HepG2 (cell line): ENCODE measurements around the gene TREML1.
"Not testable (repeated sequence)": the region's sequence is repeated elsewhere in the genome, so short reads cannot be mapped to it uniquely, and the experiment has no call there.

Experiments
- CEBPZ ChIP-seq: IDR thresholded peaks from 2 replicates; pipeline ENCODE4 v1.6.1; 2012; ENCODE audit warnings: low read length, improper control_type of control experiment
- CTCF ChIP-seq: sonication (generic); formaldehyde crosslinking; IDR thresholded peaks from 2 replicates; pipeline ENCODE4 v1.5.0; 2020; ENCODE audit warnings: mild to moderate bottlenecking, missing genetic modification reagents, moderate library complexity
- EED ChIP-seq: sonication (generic); formaldehyde crosslinking; IDR thresholded peaks from 2 replicates; pipeline ENCODE4 v1.5.0; 2020; ENCODE audit warnings: mild to moderate bottlenecking, missing genetic modification reagents
- FOXO4 ChIP-seq: sonication (generic); formaldehyde crosslinking; conservative IDR thresholded peaks from 2 replicates; pipeline ENCODE4 v1.8.1; 2023; ENCODE audit warnings: missing genetic modification reagents
- HOXA7 ChIP-seq: sonication (generic); formaldehyde crosslinking; IDR thresholded peaks from 2 replicates; pipeline ENCODE4 v1.8.1; 2022; ENCODE audit warnings: mild to moderate bottlenecking, missing genetic modification reagents, moderate library complexity
- JUND ChIP-seq: sonication (generic); formaldehyde crosslinking; IDR thresholded peaks from 2 replicates; pipeline ENCODE4 v1.8.0; 2022; ENCODE audit warnings: mild to moderate bottlenecking, missing genetic modification reagents
- POLR2AphosphoS5 ChIP-seq: IDR thresholded peaks from 2 replicates; pipeline ENCODE4 v1.6.1; 2012; ENCODE audit warnings: low read depth, low read length
- SP1 ChIP-seq, 2 experiments: fragments of 450-650 bp in 1 of 2; sonication (generic) in 1 of 2; formaldehyde crosslinking in 1 of 2; IDR thresholded peaks; 2 replicates each; pipeline versions ENCODE4 v1.4.0 to v1.6.1; 2016 to 2020; ENCODE audit warnings: missing genetic modification reagents in 1 of 2
- TCF7 ChIP-seq: sonication (generic); IDR thresholded peaks from 2 replicates; pipeline ENCODE4 v1.6.1; 2016; ENCODE audit warnings: antibody characterized with exemption, low read depth
- TFE3 ChIP-seq: IDR thresholded peaks from 2 replicates; pipeline ENCODE4 v1.6.1; 2016
- TOPORS ChIP-seq: sonication (generic); formaldehyde crosslinking; IDR thresholded peaks from 2 replicates; pipeline ENCODE4 v1.8.0; 2023; ENCODE audit warnings: mild to moderate bottlenecking, missing genetic modification reagents
- ZKSCAN1 ChIP-seq: fragments of 150-350 bp; IDR thresholded peaks from 2 replicates; pipeline ENCODE4 v1.6.1; 2014; ENCODE audit warnings: low read length
- ZMYM3 ChIP-seq: sonication (generic); formaldehyde crosslinking; IDR thresholded peaks from 2 replicates; pipeline ENCODE4 v1.5.1; 2020; ENCODE audit warnings: mild to moderate bottlenecking, missing genetic modification reagents
- ZNF24 ChIP-seq: fragments of 450-650 bp; IDR thresholded peaks from 2 replicates; pipeline ENCODE4 v1.6.1; 2017; ENCODE audit warnings: antibody characterized with exemption, mild to moderate bottlenecking

- TF ChIP-seq JUND (CRISPR knock-in tag); HOXA7 (CRISPR knock-in tag); ZNF24; FOXO4 (CRISPR knock-in tag); ZKSCAN1; TOPORS (CRISPR knock-in tag); SP1 (IDR thresholded peaks at IDR 0.05); SP1 (CRISPR knock-in tag; IDR thresholded peaks at IDR 0.05); TCF7; CTCF (CRISPR knock-in tag); POLR2AphosphoS5; TFE3; CEBPZ; EED (CRISPR knock-in tag); ZMYM3: not testable (repeated sequence)
Measured at GRCh38 chr6:41115027-41115426, 39.1 kb downstream of the TREML1 start.
